Heart left ventricle (tissue), 13 donors: ENCODE measurements around the gene INSIG2.

Experiments used
- POLR2A ChIP-seq, 2 donors: fragments of 450-650 bp; IDR thresholded peaks; one replicate each; pipeline ENCODE4 v1.6.1; 2017; ENCODE audit warnings: antibody characterized with exemption in 2 of 2, mild to moderate bottlenecking in 2 of 2, moderate library complexity in 2 of 2
- TF ChIP-seq, protein P1 (sequence below), 12 donors: fragments of 200-600 bp; sonication (generic) in 4 of 12; IDR thresholded peaks; one replicate each; pipeline versions ENCODE4 v1.5.0 to v1.8.0; 2018 to 2022; ENCODE audit warnings: antibody characterized with exemption in 12 of 12, mild to moderate bottlenecking in 5 of 12
- donor health status: ischemic (EF 13 %, LVEDD 7.1; RV severe dilation, severe dysfunction).
- donor health status: DM: no; HTN: yes; CAD: no.
- donor health status: DM: no; HTN: no; CAD: no.
- donor health status: ischemic (EF 25% LVEDD 6.9; RV normal size, moderate dysfunction).
- donor health status: ischemic (EF 25% LVEDD 5.7; RV mildly dilated, moderate dysfunction).
- donor health status: ischemic (EF 35%, LVEDD 5.7; RV mildly dilated, moderate dysfunction).
- donor health status: nonischemic (EF 11% LVEDD 7.7; RV severe dilation, severe dysfunction).
- donor health status: DM: yes; HTN: yes; CAD: no.
- donor health status: PGD.
- donor health status: ischemic (EF 29% LVEDD 5.4; RV normal size, mild dysfunction).
- donor health status: nonischemic (EF 23%, LVEDD 6.1; RV moderate dilation, normal function).

DNA sequence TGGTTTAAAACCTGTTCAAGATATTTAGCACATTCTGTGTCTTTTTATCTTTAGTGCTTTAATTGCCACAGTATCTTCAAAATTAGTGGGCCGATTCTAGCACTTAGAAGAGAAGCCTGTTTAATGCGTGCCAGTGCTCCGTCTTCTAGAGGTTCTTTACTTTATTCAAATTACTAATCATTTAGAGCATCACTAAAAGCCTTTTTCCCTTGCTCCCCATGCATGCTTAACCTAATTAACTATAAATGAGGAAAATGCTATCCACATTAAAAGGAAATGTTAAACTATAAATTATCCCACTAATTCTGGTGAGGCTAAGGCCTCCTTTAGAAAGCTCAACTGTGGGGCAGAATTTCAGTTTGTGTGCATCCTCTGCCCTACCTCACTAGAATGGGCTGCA is 31.5 kb upstream of the INSIG2 start:
- TF ChIP-seq, protein P1, sequence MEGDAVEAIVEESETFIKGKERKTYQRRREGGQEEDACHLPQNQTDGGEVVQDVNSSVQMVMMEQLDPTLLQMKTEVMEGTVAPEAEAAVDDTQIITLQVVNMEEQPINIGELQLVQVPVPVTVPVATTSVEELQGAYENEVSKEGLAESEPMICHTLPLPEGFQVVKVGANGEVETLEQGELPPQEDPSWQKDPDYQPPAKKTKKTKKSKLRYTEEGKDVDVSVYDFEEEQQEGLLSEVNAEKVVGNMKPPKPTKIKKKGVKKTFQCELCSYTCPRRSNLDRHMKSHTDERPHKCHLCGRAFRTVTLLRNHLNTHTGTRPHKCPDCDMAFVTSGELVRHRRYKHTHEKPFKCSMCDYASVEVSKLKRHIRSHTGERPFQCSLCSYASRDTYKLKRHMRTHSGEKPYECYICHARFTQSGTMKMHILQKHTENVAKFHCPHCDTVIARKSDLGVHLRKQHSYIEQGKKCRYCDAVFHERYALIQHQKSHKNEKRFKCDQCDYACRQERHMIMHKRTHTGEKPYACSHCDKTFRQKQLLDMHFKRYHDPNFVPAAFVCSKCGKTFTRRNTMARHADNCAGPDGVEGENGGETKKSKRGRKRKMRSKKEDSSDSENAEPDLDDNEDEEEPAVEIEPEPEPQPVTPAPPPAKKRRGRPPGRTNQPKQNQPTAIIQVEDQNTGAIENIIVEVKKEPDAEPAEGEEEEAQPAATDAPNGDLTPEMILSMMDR (IDR thresholded peaks at IDR 0.05) = no peak
- no peak for TF ChIP-seq POLR2A (IDR thresholded peaks at IDR 0.05)
